GM19351 (cell line): ENCODE data around the gene ALG10B.

Experiments
- ATAC-seq: cut with Tn5 transposase; IDR thresholded peaks from one replicate; pipeline ENCODE4 v1.9.1; 2021; ENCODE audit warnings: mild to moderate bottlenecking, moderate library complexity; ENCODE audit not compliant: unreplicated experiment

ALG10B gene

GRCh38 chr12:38373784-38374183 is 57.2 kb downstream of the ALG10B start:
- no peak for ATAC-seq

- no peak for ATAC-seq
Measured at GRCh38 chr12:38374751-38375150, 58.2 kb downstream of the ALG10B start.
